Measurements from ENCODE around the gene PDE4B. TPM values are rescaled to one million over a fixed set of nuclear protein-coding genes. Genes with fewer than 3 reads are reported as not detected.

Gene PDE4B
- total and polyA plus RNA-seq, 9 of the 15 experiments (the other 6 are each of a cell fraction or from before 2014, with no cell fraction given), result 0.09 TPM; not detected in 8

DNA sequence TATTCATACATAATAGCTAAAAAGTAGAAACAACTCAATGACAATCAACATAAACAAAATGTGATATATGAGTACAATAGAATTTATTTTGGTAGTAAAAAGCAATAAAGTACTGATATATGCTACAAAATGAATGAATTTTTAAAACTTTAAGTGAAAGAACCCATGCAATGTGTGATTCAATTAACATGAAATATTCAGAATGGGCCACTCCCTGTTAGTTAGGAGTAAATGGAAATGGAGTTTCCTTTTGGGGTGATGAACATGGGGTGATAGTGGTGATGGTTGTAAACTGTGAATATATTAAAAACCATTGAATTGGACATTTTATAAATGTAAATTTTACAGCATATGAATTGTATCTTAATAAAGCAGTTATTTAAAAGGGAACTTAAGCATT, 374.6 kb downstream of the PDE4B start:
- Histone ChIP-seq H2AFZ (ENCODE audit: low read depth, low read length) (no peak overlapping the region), H3K4me1 (replicated peaks in 1 of 2; ENCODE audit: control insufficient read depth in 2 of 2, insufficient read depth in 2 of 2, low read length in 2 of 2) (no peaks in the 10 kb centered on the region), H3K27ac (ENCODE audit: extremely low read depth, low read depth, low read length) (no peak overlapping the region), H4K20me1 (replicated peaks; ENCODE audit: control insufficient read depth, insufficient read depth, low read length) (no peaks in the 10 kb centered on the region), H3K4me2 (ENCODE audit: insufficient read depth, low read length) (no peak overlapping the region), H3K9me3 (replicated peaks; ENCODE audit: control insufficient read depth, insufficient read depth, low read depth, low read length) (no peaks in the 10 kb centered on the region), H3K9me1 (ENCODE audit: control insufficient read depth, insufficient read depth, low read length) (no peaks in the 10 kb centered on the region), H3K36me3 (ENCODE audit: control insufficient read depth, insufficient read depth, low read length) (no peaks in the 10 kb centered on the region), H3K27me3 (ENCODE audit: control insufficient read depth in 2 of 2, insufficient read depth in 2 of 2, low read length in 2 of 2) (no peaks in the 10 kb centered on the region), H3K4me3 (no peak overlapping the region), H3K79me2 (ENCODE audit: control insufficient read depth, insufficient read depth, low read length) (no peaks in the 10 kb centered on the region), H3K9ac (ENCODE audit: insufficient read depth in 1 of 2, low read depth in 2 of 2, low read length in 2 of 2) (no peak overlapping the region)
- FAIRE-seq, result no peak
- TF ChIP-seq ZNF175 (CRISPR knock-in tag; IDR thresholded peaks at IDR 0.05; ENCODE audit: low read depth) (no peak), ERF (CRISPR knock-in tag; IDR thresholded peaks at IDR 0.05) (no peak), HMG20B (CRISPR knock-in tag; IDR thresholded peaks at IDR 0.05) (no peak)
- TF ChIP-seq, protein P1, sequence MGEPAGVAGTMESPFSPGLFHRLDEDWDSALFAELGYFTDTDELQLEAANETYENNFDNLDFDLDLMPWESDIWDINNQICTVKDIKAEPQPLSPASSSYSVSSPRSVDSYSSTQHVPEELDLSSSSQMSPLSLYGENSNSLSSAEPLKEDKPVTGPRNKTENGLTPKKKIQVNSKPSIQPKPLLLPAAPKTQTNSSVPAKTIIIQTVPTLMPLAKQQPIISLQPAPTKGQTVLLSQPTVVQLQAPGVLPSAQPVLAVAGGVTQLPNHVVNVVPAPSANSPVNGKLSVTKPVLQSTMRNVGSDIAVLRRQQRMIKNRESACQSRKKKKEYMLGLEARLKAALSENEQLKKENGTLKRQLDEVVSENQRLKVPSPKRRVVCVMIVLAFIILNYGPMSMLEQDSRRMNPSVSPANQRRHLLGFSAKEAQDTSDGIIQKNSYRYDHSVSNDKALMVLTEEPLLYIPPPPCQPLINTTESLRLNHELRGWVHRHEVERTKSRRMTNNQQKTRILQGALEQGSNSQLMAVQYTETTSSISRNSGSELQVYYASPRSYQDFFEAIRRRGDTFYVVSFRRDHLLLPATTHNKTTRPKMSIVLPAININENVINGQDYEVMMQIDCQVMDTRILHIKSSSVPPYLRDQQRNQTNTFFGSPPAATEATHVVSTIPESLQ (CRISPR knock-in tag; IDR thresholded peaks at IDR 0.05), result no peak
- TF ChIP-seq, protein P2, sequence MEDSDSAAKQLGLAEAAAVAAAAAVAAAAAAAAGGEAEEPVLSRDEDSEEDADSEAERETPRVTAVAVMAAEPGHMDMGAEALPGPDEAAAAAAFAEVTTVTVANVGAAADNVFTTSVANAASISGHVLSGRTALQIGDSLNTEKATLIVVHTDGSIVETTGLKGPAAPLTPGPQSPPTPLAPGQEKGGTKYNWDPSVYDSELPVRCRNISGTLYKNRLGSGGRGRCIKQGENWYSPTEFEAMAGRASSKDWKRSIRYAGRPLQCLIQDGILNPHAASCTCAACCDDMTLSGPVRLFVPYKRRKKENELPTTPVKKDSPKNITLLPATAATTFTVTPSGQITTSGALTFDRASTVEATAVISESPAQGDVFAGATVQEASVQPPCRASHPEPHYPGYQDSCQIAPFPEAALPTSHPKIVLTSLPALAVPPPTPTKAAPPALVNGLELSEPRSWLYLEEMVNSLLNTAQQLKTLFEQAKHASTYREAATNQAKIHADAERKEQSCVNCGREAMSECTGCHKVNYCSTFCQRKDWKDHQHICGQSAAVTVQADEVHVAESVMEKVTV (CRISPR knock-in tag; IDR thresholded peaks at IDR 0.05), result no peak
- BruUV-seq (replicated peaks), result no TSS peak
- ChIA-PET POLR2A (no interaction called here), CTCF (ENCODE audit: low intra/inter-chr PET ratio) (no interaction called here)
- intact Hi-C loops (cut with micrococcal nuclease), result no loop called here
- in situ Hi-C loops (cut with MboI), result no loop called here
- no peak for DNase-seq (ENCODE audit: extremely low read depth in 1 of 4, low spot score in 3 of 4)
- no peak for ATAC-seq
